ENCODE results near the gene BRD1.

Gene BRD1

DNA sequence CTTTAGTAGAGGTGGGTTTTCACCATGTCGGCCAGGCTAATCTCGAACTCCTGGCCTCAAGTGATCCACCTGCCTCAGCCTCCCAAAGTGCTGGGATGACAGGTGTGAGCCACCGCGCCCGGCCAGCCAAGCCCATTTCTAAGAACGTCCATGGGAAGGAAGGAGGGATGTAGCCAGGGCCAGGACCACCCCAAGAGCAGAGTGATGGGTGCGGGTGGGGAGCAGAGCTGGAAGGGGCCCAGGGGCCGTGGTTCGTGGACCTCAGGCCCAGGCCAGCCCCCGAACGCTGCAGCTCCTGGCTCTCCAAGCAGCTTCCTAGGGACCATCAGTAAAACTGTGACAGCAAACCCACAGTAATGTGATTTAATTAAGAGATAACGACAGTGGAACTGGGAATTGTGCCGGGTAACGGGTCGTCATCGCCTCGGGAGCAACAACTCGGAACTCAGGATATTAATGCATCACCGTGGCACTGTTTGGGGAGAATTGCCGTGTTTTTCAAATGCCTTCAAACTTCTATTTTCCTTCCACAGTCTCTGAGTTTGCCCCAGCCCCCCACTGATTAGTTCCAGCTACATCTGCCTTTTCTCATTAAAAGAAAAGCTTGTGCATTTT lies 74.3 kb downstream of the BRD1 start:
- Histone ChIP-seq H3K9ac (ENCODE audit: low read depth, low read length) (no peak overlapping the region), H3K4me1 (ENCODE audit: control insufficient read depth, insufficient read depth, low read length) (no peaks in the 10 kb centered on the region), H3K27me3 (ENCODE audit: control insufficient read depth, insufficient read depth, low read length) (no peaks in the 10 kb centered on the region), H3K9me3 (ENCODE audit: control insufficient read depth, insufficient read depth, low read length) (no peaks in the 10 kb centered on the region), H3K27ac (ENCODE audit: low read depth, low read length) (no peak overlapping the region), H3K36me3 (ENCODE audit: control insufficient read depth, insufficient read depth, low read length) (no peaks in the 10 kb centered on the region), H3K4me3 (ENCODE audit: low read depth, low read length) (no peak overlapping the region)

DNA sequence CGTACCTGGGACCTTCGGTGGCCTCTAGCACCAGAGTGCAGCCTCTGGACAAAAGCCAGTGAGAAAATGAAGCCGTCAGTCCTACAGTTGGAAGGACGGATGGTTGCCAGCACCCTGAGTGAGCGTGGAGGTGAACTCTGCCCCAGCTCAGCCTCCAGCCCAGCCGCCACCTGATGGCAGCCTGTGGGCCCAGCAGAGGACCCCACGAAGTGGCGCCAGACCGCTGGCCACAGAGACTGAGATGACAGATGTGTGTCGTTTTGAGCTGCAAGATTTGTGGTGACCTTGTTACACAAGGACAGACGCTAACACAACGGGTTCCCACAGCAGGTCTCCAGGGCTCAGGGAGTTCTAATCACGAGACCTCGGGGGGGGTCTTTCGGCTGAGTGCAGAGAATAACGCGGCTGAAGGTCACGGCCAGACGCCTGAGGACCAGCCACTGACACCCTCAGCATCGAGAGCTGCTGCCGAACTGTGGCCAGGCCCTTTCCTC lies 75.0 kb downstream of the BRD1 start:
- Histone ChIP-seq H3K4me1 (ENCODE audit: control insufficient read depth, insufficient read depth, low read length) (no peaks in the 10 kb centered on the region), H3K9ac (ENCODE audit: low read depth, low read length) (no peak overlapping the region), H3K36me3 (ENCODE audit: control insufficient read depth, insufficient read depth, low read length) (no peaks in the 10 kb centered on the region), H3K4me3 (ENCODE audit: low read depth, low read length) (no peak overlapping the region), H3K9me3 (ENCODE audit: control insufficient read depth, insufficient read depth, low read length) (no peaks in the 10 kb centered on the region), H3K27ac (ENCODE audit: low read depth, low read length) (no peak overlapping the region), H3K27me3 (ENCODE audit: control insufficient read depth, insufficient read depth, low read length) (no peaks in the 10 kb centered on the region)

DNA sequence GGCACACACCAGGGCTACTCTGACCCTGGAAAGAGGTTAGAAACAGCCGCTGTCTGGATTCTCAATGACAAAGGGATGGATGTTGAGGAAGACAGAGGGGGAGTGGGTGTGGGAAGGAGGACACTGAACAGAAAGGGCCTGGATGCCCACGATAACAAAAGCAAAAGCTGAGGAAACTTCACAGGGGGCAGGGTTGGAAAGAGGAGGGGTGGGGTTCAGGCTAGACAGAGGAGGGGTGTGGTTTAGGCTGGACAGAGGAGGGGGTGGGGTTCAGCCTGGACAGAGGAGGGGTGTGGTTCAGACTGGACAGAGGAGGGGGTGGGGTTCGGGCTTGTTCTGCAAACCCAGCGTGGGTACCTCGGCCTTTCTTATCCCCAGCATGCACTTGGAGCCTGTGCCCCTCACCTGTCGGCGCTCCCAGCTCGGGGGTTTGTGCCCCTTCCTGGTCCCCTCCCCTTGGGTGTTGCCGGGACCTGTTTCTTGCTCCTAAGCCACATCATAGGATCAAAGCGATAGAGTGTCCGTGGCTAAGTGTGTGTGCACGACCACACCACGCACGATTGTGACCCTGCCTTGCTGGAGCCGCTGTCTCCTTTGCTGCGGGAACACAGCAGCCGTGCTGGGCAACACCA lies 75.6 kb downstream of the BRD1 start:
- no peak overlapping the region for H3K27ac ChIP-seq (ENCODE audit: low read depth, low read length)
- H3K27me3 ChIP-seq (ENCODE audit: control insufficient read depth, insufficient read depth, low read length): no peaks in the 10 kb centered on the region
- H3K4me3 ChIP-seq (ENCODE audit: low read depth, low read length): no peak overlapping the region
- no peak overlapping the region for H3K9ac ChIP-seq (ENCODE audit: low read depth, low read length)
- no peaks in the 10 kb centered on the region for H3K36me3 ChIP-seq (ENCODE audit: control insufficient read depth, insufficient read depth, low read length)
- H3K9me3 ChIP-seq (ENCODE audit: control insufficient read depth, insufficient read depth, low read length): no peaks in the 10 kb centered on the region
- no peaks in the 10 kb centered on the region for H3K4me1 ChIP-seq (ENCODE audit: control insufficient read depth, insufficient read depth, low read length)

DNA sequence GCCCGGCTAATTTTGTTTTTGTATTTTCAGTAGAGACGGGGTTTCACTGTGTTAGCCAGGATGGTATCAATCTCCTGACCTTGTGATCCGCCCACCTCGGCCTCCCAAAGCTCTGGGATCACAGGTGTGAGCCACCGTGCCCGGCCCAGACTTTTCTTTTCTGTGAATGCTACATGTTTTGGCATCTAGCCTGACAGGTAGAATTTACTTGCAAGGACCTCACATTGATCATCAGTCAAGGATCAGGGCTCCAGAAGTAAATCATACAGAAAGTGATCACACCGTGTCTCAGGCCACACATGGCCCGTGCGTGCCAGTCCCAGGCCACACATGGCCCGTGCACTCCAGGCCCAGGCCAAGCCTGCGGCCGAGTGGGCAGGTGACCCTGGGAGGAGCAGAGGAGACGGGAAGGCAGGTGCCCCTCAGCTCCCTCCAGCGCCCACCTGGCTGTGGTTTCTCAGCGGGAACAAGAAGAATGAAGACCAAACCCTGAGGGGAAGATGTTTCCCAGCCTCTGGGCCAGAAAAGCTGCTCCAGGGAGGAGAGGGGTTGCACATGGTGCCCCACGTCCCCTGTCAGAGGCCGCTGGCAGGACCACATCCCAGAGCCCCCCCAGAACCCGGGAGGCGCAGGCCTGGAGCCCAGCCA lies 76.2 kb downstream of the BRD1 start:
- no peak overlapping the region for H3K27ac ChIP-seq (ENCODE audit: low read depth, low read length)
- H3K27me3 ChIP-seq (ENCODE audit: control insufficient read depth, insufficient read depth, low read length): no peaks in the 10 kb centered on the region
- H3K9ac ChIP-seq (ENCODE audit: low read depth, low read length): no peak overlapping the region
- no peaks in the 10 kb centered on the region for H3K9me3 ChIP-seq (ENCODE audit: control insufficient read depth, insufficient read depth, low read length)
- no peaks in the 10 kb centered on the region for H3K4me1 ChIP-seq (ENCODE audit: control insufficient read depth, insufficient read depth, low read length)
- H3K36me3 ChIP-seq (ENCODE audit: control insufficient read depth, insufficient read depth, low read length): no peaks in the 10 kb centered on the region
- H3K4me3 ChIP-seq (ENCODE audit: low read depth, low read length): no peak overlapping the region

DNA sequence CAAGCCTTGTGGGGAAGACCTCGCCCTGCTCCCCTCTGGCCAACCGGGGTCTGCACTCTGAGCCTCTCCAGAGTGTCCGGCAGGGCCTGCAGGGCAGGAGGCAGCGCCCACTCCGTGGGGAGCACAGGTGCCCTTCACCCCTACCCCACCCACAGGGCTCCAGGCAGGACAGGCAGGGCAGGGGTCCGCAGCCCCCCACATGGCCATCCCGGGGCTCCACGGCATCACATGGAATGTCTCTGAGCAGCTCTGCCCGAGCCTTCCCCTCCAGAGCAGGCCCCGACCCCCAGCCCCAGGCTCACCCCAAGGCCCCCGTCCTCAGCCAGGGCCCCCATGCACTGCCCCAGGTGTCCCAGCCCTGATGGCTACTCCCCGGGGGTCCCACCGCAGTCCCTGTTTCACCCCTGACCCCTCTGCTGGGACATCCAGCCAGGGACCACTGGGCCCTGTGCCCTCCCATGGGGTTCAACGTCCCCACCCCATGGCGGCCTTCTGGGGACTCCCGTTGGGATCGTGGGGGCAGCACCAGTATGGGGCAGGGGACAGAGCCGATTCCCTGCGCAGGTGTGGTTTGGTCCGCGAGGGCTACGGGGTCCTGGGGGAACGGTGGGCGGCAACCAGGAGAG lies 77.7 kb downstream of the BRD1 start:
- Histone ChIP-seq H3K9me3 (ENCODE audit: control insufficient read depth, insufficient read depth, low read length) (peaks cover 8% of the 10 kb centered on the region; the same call in 1 of the 2 replicates), H3K27me3 (ENCODE audit: control insufficient read depth, insufficient read depth, low read length) (no peaks in the 10 kb centered on the region), H3K4me1 (ENCODE audit: control insufficient read depth, insufficient read depth, low read length) (no peaks in the 10 kb centered on the region), H3K9ac (ENCODE audit: low read depth, low read length) (no peak overlapping the region), H3K27ac (ENCODE audit: low read depth, low read length) (no peak overlapping the region), H3K36me3 (ENCODE audit: control insufficient read depth, insufficient read depth, low read length) (no peaks in the 10 kb centered on the region), H3K4me3 (ENCODE audit: low read depth, low read length) (no peak overlapping the region)

DNA sequence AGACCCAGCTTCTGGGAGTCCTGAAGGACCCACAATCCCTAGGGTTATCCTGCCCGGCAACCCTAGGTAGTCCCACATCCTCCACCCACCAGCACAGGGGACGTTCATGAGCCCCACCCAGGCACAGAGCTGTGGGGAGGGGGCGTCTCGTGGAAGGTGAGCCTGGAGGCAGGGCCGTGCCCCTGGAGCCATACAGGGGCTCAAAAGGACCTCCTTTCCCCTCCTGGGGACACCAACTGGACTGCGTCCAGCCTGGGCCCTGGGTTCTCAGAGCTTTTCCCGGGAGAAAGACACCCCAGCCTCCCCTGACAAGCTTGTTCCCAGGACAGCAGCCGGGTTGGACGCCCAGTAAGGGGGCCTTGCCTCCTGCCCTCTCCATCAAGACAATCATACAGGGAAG lies 78.4 kb downstream of the BRD1 start:
- H3K4me3 ChIP-seq (ENCODE audit: low read depth, low read length): no peak overlapping the region
- H3K27me3 ChIP-seq (ENCODE audit: control insufficient read depth, insufficient read depth, low read length): no peaks in the 10 kb centered on the region
- H3K9ac ChIP-seq (ENCODE audit: low read depth, low read length): no peak overlapping the region
- H3K27ac ChIP-seq (ENCODE audit: low read depth, low read length): no peak overlapping the region
- H3K4me1 ChIP-seq (ENCODE audit: control insufficient read depth, insufficient read depth, low read length): no peaks in the 10 kb centered on the region
- H3K36me3 ChIP-seq (ENCODE audit: control insufficient read depth, insufficient read depth, low read length): no peaks in the 10 kb centered on the region
- H3K9me3 ChIP-seq (ENCODE audit: control insufficient read depth, insufficient read depth, low read length): peaks cover 8% of the 10 kb centered on the region; the same call in 1 of the 2 replicates

DNA sequence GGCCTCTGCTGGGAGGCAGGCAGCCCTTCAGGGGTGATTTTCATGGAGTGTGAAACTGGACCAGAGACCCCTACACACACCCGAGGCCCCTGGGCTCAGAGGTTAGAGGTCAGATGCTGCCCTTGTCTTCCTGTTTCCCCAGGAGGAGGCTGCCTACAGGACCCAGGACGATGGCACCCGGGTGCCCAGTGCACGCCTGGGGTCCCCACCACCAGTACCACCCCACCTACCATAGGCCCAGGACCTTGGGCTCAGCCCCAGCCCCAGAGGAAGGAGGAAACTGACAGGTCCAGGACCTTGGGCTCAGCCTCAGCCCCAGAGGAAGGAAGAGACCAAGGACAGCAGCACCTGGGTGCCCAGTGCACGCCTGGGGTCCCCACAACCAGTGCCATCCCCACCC lies 79.2 kb downstream of the BRD1 start:
- Histone ChIP-seq H3K9ac (ENCODE audit: low read depth, low read length) (no peak overlapping the region), H3K36me3 (ENCODE audit: control insufficient read depth, insufficient read depth, low read length) (no peaks in the 10 kb centered on the region), H3K27me3 (ENCODE audit: control insufficient read depth, insufficient read depth, low read length) (no peaks in the 10 kb centered on the region), H3K4me1 (ENCODE audit: control insufficient read depth, insufficient read depth, low read length) (no peaks in the 10 kb centered on the region), H3K27ac (ENCODE audit: low read depth, low read length) (no peak overlapping the region), H3K9me3 (ENCODE audit: control insufficient read depth, insufficient read depth, low read length) (peaks cover 8% of the 10 kb centered on the region; the same call in 1 of the 2 replicates), H3K4me3 (ENCODE audit: low read depth, low read length) (no peak overlapping the region)

DNA sequence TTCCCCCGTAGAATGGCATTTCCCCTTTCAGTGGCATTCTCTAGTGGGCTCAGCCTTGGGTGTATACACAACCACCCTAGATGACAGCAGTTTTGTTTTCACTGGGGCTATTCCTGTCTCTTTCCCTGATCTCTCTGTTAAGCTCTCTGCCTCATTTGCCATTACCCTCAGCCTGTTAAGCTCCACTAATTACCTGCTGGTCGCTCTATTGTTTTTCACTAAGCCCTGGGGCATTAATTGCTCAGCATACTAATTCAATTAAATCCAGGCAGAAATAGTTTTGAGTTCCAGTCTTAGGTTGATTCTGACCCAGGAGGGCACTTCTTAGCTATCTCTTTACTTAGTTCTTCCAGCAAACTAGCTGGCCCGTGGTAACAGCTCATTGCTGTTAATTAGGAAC lies 80.0 kb downstream of the BRD1 start:
- Histone ChIP-seq H3K4me1 (ENCODE audit: control insufficient read depth, insufficient read depth, low read length) (no peaks in the 10 kb centered on the region), H3K36me3 (ENCODE audit: control insufficient read depth, insufficient read depth, low read length) (no peaks in the 10 kb centered on the region), H3K9me3 (ENCODE audit: control insufficient read depth, insufficient read depth, low read length) (peaks cover 8% of the 10 kb centered on the region; the same call in 1 of the 2 replicates), H3K4me3 (ENCODE audit: low read depth, low read length) (no peak overlapping the region), H3K27ac (ENCODE audit: low read depth, low read length) (no peak overlapping the region), H3K9ac (ENCODE audit: low read depth, low read length) (no peak overlapping the region), H3K27me3 (ENCODE audit: control insufficient read depth, insufficient read depth, low read length) (no peaks in the 10 kb centered on the region)

DNA sequence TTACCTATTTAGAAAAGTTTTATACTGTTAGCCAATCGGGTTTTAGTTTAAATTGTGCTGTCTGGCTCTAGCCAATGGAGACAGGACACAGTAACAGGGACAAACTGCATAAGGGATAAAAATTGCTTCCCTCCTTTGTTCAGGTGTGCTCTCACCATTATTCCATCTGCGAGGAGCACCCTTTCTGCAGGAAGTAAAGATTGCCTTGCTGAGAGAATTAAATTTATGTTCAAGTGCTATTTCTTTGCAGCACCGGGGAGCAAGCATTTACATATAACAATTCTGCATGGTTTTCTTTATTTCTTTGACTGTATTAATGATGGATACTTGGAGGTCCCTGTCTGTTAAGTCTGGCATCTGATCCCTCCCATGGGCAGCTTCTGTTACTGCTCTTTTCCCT lies 80.5 kb downstream of the BRD1 start:
- Histone ChIP-seq H3K9me3 (ENCODE audit: control insufficient read depth, insufficient read depth, low read length) (peaks cover 8% of the 10 kb centered on the region; the same call in 1 of the 2 replicates), H3K4me3 (ENCODE audit: low read depth, low read length) (no peak overlapping the region), H3K27ac (ENCODE audit: low read depth, low read length) (no peak overlapping the region), H3K27me3 (ENCODE audit: control insufficient read depth, insufficient read depth, low read length) (no peaks in the 10 kb centered on the region), H3K4me1 (ENCODE audit: control insufficient read depth, insufficient read depth, low read length) (no peaks in the 10 kb centered on the region), H3K36me3 (ENCODE audit: control insufficient read depth, insufficient read depth, low read length) (no peaks in the 10 kb centered on the region), H3K9ac (ENCODE audit: low read depth, low read length) (no peak overlapping the region)

DNA sequence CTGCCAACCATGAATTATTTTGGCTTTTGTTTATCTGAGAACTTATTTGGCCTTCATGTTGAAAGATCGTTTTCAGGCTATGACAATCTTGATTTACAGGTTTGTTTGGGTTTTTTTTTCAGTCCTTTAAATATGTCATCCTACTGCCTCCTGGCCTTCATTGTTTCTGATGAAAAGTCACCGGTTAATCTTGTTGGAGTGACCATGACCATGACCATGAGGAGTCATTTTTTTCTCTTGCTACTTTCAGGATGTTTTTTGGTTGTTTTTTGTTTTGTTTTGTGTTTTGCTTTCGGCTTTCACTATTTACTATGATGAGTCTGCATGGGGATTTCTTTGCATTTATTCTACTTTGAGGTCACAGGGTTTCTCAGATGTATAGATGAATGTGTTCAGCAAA lies 81.6 kb downstream of the BRD1 start:
- Histone ChIP-seq H3K4me1 (ENCODE audit: control insufficient read depth, insufficient read depth, low read length) (no peaks in the 10 kb centered on the region), H3K36me3 (ENCODE audit: control insufficient read depth, insufficient read depth, low read length) (no peaks in the 10 kb centered on the region), H3K27me3 (ENCODE audit: control insufficient read depth, insufficient read depth, low read length) (no peaks in the 10 kb centered on the region), H3K27ac (ENCODE audit: low read depth, low read length) (no peak overlapping the region), H3K9me3 (ENCODE audit: control insufficient read depth, insufficient read depth, low read length) (peaks cover 10% of the 10 kb centered on the region; the same call in 1 of the 2 replicates), H3K4me3 (ENCODE audit: low read depth, low read length) (no peak overlapping the region), H3K9ac (ENCODE audit: low read depth, low read length) (no peak overlapping the region)

DNA sequence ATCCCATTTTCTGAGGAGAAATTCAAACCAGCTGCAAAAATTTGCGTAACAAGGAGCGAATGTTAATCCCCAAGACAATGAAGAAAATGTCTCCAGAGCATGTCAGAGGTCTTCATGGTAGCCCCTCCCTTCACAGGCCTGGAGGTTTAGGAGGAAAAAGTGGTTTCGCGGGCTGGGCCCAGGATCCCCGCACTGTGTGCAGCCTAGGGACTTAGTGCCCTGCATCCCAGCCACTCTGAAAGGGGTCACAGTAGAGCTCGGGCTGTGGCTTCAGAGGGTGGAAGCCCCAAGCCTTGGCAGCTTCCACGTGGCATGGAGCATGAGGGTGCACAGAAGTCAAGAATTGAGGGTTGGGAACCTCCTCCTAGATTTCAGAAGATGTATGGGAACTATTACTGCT lies 87.4 kb downstream of the BRD1 start:
- Histone ChIP-seq H3K9me3 (ENCODE audit: control insufficient read depth, insufficient read depth, low read length) (peaks cover 26% of the 10 kb centered on the region), H3K27me3 (ENCODE audit: control insufficient read depth, insufficient read depth, low read length) (no peaks in the 10 kb centered on the region), H3K4me1 (ENCODE audit: control insufficient read depth, insufficient read depth, low read length) (no peaks in the 10 kb centered on the region)

More for the DNA sequence above, 87.4 kb downstream of the BRD1 start:
- Histone ChIP-seq H3K4me3 (ENCODE audit: low read depth, low read length) (no peak overlapping the region), H3K27ac (ENCODE audit: low read depth, low read length) (no peak overlapping the region), H3K9ac (ENCODE audit: low read depth, low read length) (no peak overlapping the region), H3K36me3 (ENCODE audit: control insufficient read depth, insufficient read depth, low read length) (no peaks in the 10 kb centered on the region)

All from HUES48 (cell line).